GM23338 (cell line): ENCODE results near the gene HTR1D. TPM values are rescaled to one million over a fixed set of nuclear protein-coding genes. Genes with fewer than 3 reads are reported as not detected.

Source experiments
- ATAC-seq: fragments of 200-7000 bp; cut with Tn5 transposase; 3 replicates; pipeline ENCODE4 v1.9.1; 2020
- DNase-seq: peaks from one replicate; pipeline ENCODE4 v3.0.0-alpha.2; 2015; ENCODE audit warnings: low spot score
- H2AFZ ChIP-seq: fragments of 200-600 bp; sonication (generic); 2 replicates; pipeline ENCODE4 v1.8.0; 2016; ENCODE audit warnings: antibody characterized with exemption, mild to moderate bottlenecking, moderate library complexity
- H3F3A ChIP-seq: fragments of 200-600 bp; sonication (generic); replicated peaks from 2 replicates; pipeline ENCODE4 v1.8.0; 2017; ENCODE audit warnings: antibody characterized with exemption, mixed run types, low read depth
- H3K27ac ChIP-seq: fragments of 200-600 bp; sonication (generic); 2 replicates; pipeline ENCODE4 v1.6.1; 2016; ENCODE audit warnings: low read depth
- H3K27me3 ChIP-seq: fragments of 200-600 bp; sonication (generic); 2 replicates; pipeline ENCODE4 v1.8.0; 2016; ENCODE audit warnings: mild to moderate bottlenecking, mixed run types, moderate library complexity; ENCODE audit not compliant: insufficient read depth
- H3K36me3 ChIP-seq: fragments of 200-600 bp; sonication (generic); 2 replicates; pipeline ENCODE4 v1.8.0; 2016; ENCODE audit warnings: mild to moderate bottlenecking; ENCODE audit not compliant: insufficient read depth
- H3K4me1 ChIP-seq: fragments of 200-600 bp; sonication (generic); 2 replicates; pipeline ENCODE4 v1.8.0; 2016; ENCODE audit warnings: mild to moderate bottlenecking, moderate library complexity; ENCODE audit not compliant: insufficient read depth
- H3K4me2 ChIP-seq: fragments of 200-600 bp; sonication (generic); 2 replicates; pipeline ENCODE4 v1.7.1; 2017; ENCODE audit warnings: mixed run types
- H3K4me3 ChIP-seq: fragments of 200-600 bp; sonication (generic); 2 replicates; pipeline ENCODE4 v1.6.1; 2016; ENCODE audit warnings: mixed run types
- H3K79me2 ChIP-seq: fragments of 200-600 bp; sonication (generic); replicated peaks from 2 replicates; pipeline ENCODE4 v1.8.0; 2017; ENCODE audit warnings: mild to moderate bottlenecking; ENCODE audit not compliant: insufficient read depth
- H3K9me2 ChIP-seq: fragments of 200-600 bp; sonication (generic); 2 replicates; pipeline ENCODE4 v1.8.0; 2017; ENCODE audit not compliant: insufficient read depth
- H4K20me1 ChIP-seq: fragments of 200-600 bp; sonication (generic); replicated peaks from 2 replicates; pipeline ENCODE4 v1.8.0; 2017; ENCODE audit warnings: mild to moderate bottlenecking; ENCODE audit not compliant: insufficient read depth
- H3K27ac Mint-ChIP-seq: 2 replicates; pipeline ENCODE4 v1.8.0; 2020; ENCODE audit warnings: inconsistent platforms, mild to moderate bottlenecking, moderate library complexity, mixed read lengths
- H3K27me3 Mint-ChIP-seq: 3 replicates; pipeline ENCODE4 v1.8.0; 2022; ENCODE audit warnings: low read depth, mild to moderate bottlenecking, moderate library complexity, mixed read lengths, inconsistent platforms; ENCODE audit not compliant: insufficient read depth, poor library complexity
- H3K36me3 Mint-ChIP-seq: 3 replicates; pipeline ENCODE4 v1.8.0; 2021; ENCODE audit warnings: low read depth, mild to moderate bottlenecking, inconsistent platforms, moderate library complexity, mixed read lengths
- H3K4me1 Mint-ChIP-seq: 3 replicates; pipeline ENCODE4 v1.8.0; 2020; ENCODE audit warnings: mild to moderate bottlenecking, inconsistent platforms, mixed read lengths
- H3K4me3 Mint-ChIP-seq: 3 replicates; pipeline ENCODE4 v1.8.0; 2021; ENCODE audit warnings: moderate library complexity, mild to moderate bottlenecking, inconsistent platforms, mixed read lengths
- H3K9me3 Mint-ChIP-seq: 3 replicates; pipeline ENCODE4 v1.8.0; 2020; ENCODE audit warnings: moderate library complexity, mild to moderate bottlenecking, inconsistent platforms, mixed read lengths
- CREB1 ChIP-seq: fragments of 250-450 bp; sonication (Bioruptor Pico); IDR thresholded peaks from 2 replicates; pipeline ENCODE4 v1.5.0; 2020; ENCODE audit warnings: low read depth, mild to moderate bottlenecking, moderate library complexity
- EZH2 ChIP-seq: fragments of 200-600 bp; sonication (generic); IDR thresholded peaks from one replicate; pipeline ENCODE4 v1.8.0; 2017; ENCODE audit warnings: antibody characterized with exemption, mild to moderate bottlenecking, low read depth; ENCODE audit not compliant: unreplicated experiment
- EZH2phosphoT487 ChIP-seq: fragments of 200-600 bp; sonication (generic); IDR thresholded peaks from one replicate; pipeline ENCODE4 v1.8.1; 2018; ENCODE audit warnings: antibody characterized with exemption; ENCODE audit not compliant: unreplicated experiment
- NANOG ChIP-seq: IDR thresholded peaks from 2 replicates; pipeline ENCODE4 v1.6.1; 2016; ENCODE audit warnings: antibody characterized with exemption, borderline replicate concordance
- POLR2AphosphoS5 ChIP-seq: IDR thresholded peaks from 2 replicates; pipeline ENCODE4 v1.6.1; 2016; ENCODE audit warnings: antibody characterized with exemption, low read depth
- REST ChIP-seq: IDR thresholded peaks from one replicate; pipeline ENCODE4 v1.6.1; 2018; ENCODE audit warnings: antibody characterized with exemption; ENCODE audit not compliant: unreplicated experiment
- STAT1 ChIP-seq: IDR thresholded peaks from one replicate; pipeline ENCODE4 v1.6.1; 2016; ENCODE audit warnings: antibody characterized with exemption; ENCODE audit not compliant: unreplicated experiment
- ZNF114 ChIP-seq: fragments of 250-450 bp; sonication (Bioruptor Pico); IDR thresholded peaks from 2 replicates; pipeline ENCODE4 v1.5.0; 2020; ENCODE audit warnings: mild to moderate bottlenecking, moderate library complexity
- ZNF331 ChIP-seq: fragments of 250-450 bp; sonication (Bioruptor Pico); IDR thresholded peaks from 2 replicates; pipeline ENCODE4 v1.5.0; 2020; ENCODE audit warnings: low read depth, mild to moderate bottlenecking, moderate library complexity
- polyA plus RNA-seq: library from polyadenylated mRNA; unstranded; fragments of >200 nt; fragmentation: Nextera tagmentation; extraction: Ambion mirVana; gene quantifications from 2 replicates; pipeline ENCODE4 v1.2.1, GENCODE V29; 2016
- total RNA-seq: library from RNA; depleted of rRNA; stranded (reverse); fragments of >200 nt; shearing (Covaris generic); gene quantifications from 2 replicates; pipeline ENCODE4 v1.2.3, GENCODE V29; 2014
- TF ChIP-seq, protein P1 (sequence below), 2 experiments: fragments of 200-600 bp in 1 of 2; sonication (generic) in 1 of 2; conservative IDR thresholded peaks; 2 replicates each; pipeline versions ENCODE4 v1.5.1 to v1.6.1; 2016 to 2017; ENCODE audit warnings: antibody characterized with exemption in 2 of 2, low read depth in 2 of 2, mild to moderate bottlenecking in 2 of 2, moderate library complexity in 1 of 2
- TF ChIP-seq, protein P2 (sequence below): IDR thresholded peaks from 2 replicates; pipeline ENCODE4 v1.6.1; 2016; ENCODE audit warnings: antibody characterized with exemption
- TF ChIP-seq, protein P3 (sequence below): fragments of 250-450 bp; sonication (Bioruptor Pico); IDR thresholded peaks from 2 replicates; pipeline ENCODE4 v1.5.0; 2020; ENCODE audit warnings: mild to moderate bottlenecking, moderate library complexity

HTR1D gene
- total and polyA plus RNA-seq, 2 experiments from 2014 or later = 2.4 to 4.1 TPM

GRCh38 chr1:23178414-23178813 lies 38.9 kb downstream of the HTR1D start:
- Histone ChIP-seq H3K9me2 (no peaks in the 10 kb centered on the region), H2AFZ (no peak overlapping the region), H3K4me2 (peak overlapping the region; percentile 90), H3F3A (peaks cover 10% of the 10 kb centered on the region; the same call in 1 of the 2 replicates), H3K27ac (no peak overlapping the region), H4K20me1 (no peaks in the 10 kb centered on the region), H3K4me1 (peaks cover 11% of the 10 kb centered on the region; the same call in 1 of the 2 replicates), H3K79me2 (no peaks in the 10 kb centered on the region), H3K36me3 (no peaks in the 10 kb centered on the region), H3K4me3 (peak overlapping the region; percentile 76), H3K27me3 (peaks cover 32% of the 10 kb centered on the region)
- Mint-ChIP-seq H3K9me3 (no peaks in the 10 kb centered on the region; the same call in 2 of the 3 replicates), H3K27ac (no peak overlapping the region), H3K36me3 (no peaks in the 10 kb centered on the region), H3K4me1 (peaks cover 2% of the 10 kb centered on the region; the same call in 1 of the 3 replicates), H3K4me3 (peak overlapping the region; percentile 84), H3K27me3 (peaks cover 29% of the 10 kb centered on the region)
- TF ChIP-seq CREB1 = no peak
- no peak for TF ChIP-seq STAT1
- TF ChIP-seq ZNF114 = no peak
- TF ChIP-seq NANOG = no peak
- TF ChIP-seq, protein P1, sequence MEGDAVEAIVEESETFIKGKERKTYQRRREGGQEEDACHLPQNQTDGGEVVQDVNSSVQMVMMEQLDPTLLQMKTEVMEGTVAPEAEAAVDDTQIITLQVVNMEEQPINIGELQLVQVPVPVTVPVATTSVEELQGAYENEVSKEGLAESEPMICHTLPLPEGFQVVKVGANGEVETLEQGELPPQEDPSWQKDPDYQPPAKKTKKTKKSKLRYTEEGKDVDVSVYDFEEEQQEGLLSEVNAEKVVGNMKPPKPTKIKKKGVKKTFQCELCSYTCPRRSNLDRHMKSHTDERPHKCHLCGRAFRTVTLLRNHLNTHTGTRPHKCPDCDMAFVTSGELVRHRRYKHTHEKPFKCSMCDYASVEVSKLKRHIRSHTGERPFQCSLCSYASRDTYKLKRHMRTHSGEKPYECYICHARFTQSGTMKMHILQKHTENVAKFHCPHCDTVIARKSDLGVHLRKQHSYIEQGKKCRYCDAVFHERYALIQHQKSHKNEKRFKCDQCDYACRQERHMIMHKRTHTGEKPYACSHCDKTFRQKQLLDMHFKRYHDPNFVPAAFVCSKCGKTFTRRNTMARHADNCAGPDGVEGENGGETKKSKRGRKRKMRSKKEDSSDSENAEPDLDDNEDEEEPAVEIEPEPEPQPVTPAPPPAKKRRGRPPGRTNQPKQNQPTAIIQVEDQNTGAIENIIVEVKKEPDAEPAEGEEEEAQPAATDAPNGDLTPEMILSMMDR (conservative IDR thresholded peaks at IDR 0.05; ENCODE audit: low read depth in 2 of 2) = no peak
- TF ChIP-seq ZNF331 = no peak
- no peak for TF ChIP-seq REST
- no peak for TF ChIP-seq EZH2
- no peak for TF ChIP-seq EZH2phosphoT487
- TF ChIP-seq, protein P2, sequence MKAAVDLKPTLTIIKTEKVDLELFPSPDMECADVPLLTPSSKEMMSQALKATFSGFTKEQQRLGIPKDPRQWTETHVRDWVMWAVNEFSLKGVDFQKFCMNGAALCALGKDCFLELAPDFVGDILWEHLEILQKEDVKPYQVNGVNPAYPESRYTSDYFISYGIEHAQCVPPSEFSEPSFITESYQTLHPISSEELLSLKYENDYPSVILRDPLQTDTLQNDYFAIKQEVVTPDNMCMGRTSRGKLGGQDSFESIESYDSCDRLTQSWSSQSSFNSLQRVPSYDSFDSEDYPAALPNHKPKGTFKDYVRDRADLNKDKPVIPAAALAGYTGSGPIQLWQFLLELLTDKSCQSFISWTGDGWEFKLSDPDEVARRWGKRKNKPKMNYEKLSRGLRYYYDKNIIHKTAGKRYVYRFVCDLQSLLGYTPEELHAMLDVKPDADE = no peak
- TF ChIP-seq, protein P3, sequence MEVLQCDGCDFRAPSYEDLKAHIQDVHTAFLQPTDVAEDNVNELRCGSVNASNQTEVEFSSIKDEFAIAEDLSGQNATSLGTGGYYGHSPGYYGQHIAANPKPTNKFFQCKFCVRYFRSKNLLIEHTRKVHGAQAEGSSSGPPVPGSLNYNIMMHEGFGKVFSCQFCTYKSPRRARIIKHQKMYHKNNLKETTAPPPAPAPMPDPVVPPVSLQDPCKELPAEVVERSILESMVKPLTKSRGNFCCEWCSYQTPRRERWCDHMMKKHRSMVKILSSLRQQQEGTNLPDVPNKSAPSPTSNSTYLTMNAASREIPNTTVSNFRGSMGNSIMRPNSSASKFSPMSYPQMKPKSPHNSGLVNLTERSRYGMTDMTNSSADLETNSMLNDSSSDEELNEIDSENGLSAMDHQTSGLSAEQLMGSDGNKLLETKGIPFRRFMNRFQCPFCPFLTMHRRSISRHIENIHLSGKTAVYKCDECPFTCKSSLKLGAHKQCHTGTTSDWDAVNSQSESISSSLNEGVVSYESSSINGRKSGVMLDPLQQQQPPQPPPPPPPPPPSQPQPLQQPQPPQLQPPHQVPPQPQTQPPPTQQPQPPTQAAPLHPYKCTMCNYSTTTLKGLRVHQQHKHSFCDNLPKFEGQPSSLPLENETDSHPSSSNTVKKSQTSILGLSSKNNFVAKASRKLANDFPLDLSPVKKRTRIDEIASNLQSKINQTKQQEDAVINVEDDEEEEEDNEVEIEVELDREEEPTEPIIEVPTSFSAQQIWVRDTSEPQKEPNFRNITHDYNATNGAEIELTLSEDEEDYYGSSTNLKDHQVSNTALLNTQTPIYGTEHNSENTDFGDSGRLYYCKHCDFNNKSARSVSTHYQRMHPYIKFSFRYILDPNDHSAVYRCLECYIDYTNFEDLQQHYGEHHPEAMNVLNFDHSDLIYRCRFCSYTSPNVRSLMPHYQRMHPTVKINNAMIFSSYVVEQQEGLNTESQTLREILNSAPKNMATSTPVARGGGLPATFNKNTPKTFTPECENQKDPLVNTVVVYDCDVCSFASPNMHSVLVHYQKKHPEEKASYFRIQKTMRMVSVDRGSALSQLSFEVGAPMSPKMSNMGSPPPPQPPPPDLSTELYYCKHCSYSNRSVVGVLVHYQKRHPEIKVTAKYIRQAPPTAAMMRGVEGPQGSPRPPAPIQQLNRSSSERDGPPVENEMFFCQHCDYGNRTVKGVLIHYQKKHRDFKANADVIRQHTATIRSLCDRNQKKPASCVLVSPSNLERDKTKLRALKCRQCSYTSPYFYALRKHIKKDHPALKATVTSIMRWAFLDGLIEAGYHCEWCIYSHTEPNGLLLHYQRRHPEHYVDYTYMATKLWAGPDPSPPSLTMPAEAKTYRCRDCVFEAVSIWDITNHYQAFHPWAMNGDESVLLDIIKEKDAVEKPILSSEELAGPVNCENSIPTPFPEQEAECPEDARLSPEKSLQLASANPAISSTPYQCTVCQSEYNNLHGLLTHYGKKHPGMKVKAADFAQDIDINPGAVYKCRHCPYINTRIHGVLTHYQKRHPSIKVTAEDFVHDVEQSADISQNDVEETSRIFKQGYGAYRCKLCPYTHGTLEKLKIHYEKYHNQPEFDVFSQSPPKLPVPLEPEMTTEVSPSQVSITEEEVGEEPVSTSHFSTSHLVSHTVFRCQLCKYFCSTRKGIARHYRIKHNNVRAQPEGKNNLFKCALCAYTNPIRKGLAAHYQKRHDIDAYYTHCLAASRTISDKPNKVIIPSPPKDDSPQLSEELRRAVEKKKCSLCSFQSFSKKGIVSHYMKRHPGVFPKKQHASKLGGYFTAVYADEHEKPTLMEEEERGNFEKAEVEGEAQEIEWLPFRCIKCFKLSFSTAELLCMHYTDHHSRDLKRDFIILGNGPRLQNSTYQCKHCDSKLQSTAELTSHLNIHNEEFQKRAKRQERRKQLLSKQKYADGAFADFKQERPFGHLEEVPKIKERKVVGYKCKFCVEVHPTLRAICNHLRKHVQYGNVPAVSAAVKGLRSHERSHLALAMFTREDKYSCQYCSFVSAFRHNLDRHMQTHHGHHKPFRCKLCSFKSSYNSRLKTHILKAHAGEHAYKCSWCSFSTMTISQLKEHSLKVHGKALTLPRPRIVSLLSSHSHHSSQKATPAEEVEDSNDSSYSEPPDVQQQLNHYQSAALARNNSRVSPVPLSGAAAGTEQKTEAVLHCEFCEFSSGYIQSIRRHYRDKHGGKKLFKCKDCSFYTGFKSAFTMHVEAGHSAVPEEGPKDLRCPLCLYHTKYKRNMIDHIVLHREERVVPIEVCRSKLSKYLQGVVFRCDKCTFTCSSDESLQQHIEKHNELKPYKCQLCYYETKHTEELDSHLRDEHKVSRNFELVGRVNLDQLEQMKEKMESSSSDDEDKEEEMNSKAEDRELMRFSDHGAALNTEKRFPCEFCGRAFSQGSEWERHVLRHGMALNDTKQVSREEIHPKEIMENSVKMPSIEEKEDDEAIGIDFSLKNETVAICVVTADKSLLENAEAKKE (CRISPR knock-in tag) = no peak
- TF ChIP-seq POLR2AphosphoS5 = no peak
- ATAC-seq = no peak
- no peak for DNase-seq
